Activated T-helper 17 cell treated with anti-CD3 and anti-CD28 coated beads, Interleukin-2, amount 50 U/mL, for 72 hours (primary cell): ENCODE results near the gene ARPC5L. TPM values are rescaled to one million over a fixed set of nuclear protein-coding genes. Genes with fewer than 3 reads are reported as not detected.

Source experiments
- ATAC-seq: fragments of 150-1000 bp; cut with Tn5 transposase; replicated peaks from 2 replicates; pipeline ENCODE4 v1.10.0; 2021; ENCODE audit warnings: mild to moderate bottlenecking, moderate library complexity
- H3K27ac Mint-ChIP-seq: one replicate; pipeline ENCODE4 v1.8.0; 2022; ENCODE audit warnings: mixed read lengths
- H3K27me3 Mint-ChIP-seq: one replicate; pipeline ENCODE4 v1.8.0; 2022; ENCODE audit warnings: mixed read lengths
- H3K36me3 Mint-ChIP-seq: one replicate; pipeline ENCODE4 v1.8.0; 2022; ENCODE audit warnings: low read depth, mild to moderate bottlenecking, mixed read lengths
- H3K4me1 Mint-ChIP-seq: one replicate; pipeline ENCODE4 v1.8.0; 2022; ENCODE audit warnings: mixed read lengths
- H3K4me3 Mint-ChIP-seq: one replicate; pipeline ENCODE4 v1.8.0; 2022; ENCODE audit warnings: mild to moderate bottlenecking, mixed read lengths
- H3K9me3 Mint-ChIP-seq: one replicate; pipeline ENCODE4 v1.8.0; 2022; ENCODE audit warnings: mixed read lengths
- total RNA-seq, 2 donors: library from RNA; stranded (reverse); gene quantifications; one replicate each; pipeline ENCODE4 v1.2.3, GENCODE V29; 2022

Gene ARPC5L
- total RNA-seq, 2 donors from 2014 or later: 59.7 to 89.7 TPM

DNA sequence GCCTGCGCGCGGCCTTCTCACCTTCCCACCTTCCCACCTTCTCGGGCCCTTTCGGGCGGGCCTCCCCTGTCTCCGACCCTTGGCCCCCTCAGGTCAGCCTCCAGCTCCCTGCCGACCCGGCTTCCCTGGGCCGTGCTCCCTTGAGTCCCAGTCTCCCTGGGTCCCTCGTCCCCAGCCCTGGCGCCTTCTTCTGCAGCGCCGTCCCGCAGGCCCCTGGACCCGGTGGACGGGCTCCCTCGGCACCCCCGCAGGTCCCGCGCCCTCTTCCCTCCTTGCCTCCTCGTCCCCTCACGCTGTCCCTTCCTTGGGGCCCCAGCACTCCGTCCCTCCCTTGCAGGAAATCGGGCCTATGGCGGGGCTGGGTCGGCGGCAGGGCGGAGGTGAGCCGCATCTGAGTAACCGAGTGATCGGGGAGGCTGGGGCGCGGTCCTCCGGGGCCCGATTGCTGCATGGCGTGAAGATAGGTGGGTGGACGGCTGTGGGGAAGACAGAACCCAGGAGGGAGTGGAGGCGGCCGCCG is 7.6 kb downstream of the ARPC5L start:
- peak; percentile 10 for ATAC-seq
- peak overlapping the region; percentile 96 for H3K27ac Mint-ChIP-seq
- no peaks in the 10 kb centered on the region for H3K27me3 Mint-ChIP-seq
- H3K4me1 Mint-ChIP-seq: peaks cover 27% of the 10 kb centered on the region
- peak overlapping the region; percentile 90 for H3K4me3 Mint-ChIP-seq
- H3K9me3 Mint-ChIP-seq: no peaks in the 10 kb centered on the region
- H3K36me3 Mint-ChIP-seq: peaks cover 64% of the 10 kb centered on the region

DNA sequence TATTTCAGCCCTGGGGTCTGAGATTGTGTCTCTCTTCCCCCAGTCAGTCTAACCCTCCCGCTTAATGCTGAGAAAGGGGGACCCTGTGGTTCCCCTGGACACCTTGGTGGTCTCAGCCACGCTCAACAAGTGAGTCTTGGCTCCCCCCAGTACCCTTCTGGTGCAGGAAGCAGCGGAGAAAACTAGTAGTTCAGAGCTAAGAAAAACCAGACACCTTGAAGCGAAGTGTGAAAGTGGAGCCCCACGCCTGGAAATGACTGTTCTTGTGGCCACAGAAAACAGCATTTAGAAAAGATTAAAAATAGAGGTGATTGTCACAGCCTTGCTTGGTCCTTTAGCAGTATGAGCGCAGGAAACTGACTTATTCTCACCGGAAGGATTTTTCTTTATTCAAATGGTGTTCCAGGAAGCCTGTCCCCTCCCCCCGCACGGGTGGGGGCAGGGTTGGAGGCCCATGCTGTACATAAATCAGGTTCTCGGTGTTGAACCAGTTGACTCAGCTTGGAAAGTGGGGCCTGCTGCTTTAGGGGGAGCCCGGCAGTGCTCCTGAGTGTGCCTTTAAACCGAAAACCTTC is 8.1 kb downstream of the ARPC5L start:
- Mint-ChIP-seq H3K4me1 (peaks cover 27% of the 10 kb centered on the region), H3K36me3 (peaks cover 69% of the 10 kb centered on the region)

DNA sequence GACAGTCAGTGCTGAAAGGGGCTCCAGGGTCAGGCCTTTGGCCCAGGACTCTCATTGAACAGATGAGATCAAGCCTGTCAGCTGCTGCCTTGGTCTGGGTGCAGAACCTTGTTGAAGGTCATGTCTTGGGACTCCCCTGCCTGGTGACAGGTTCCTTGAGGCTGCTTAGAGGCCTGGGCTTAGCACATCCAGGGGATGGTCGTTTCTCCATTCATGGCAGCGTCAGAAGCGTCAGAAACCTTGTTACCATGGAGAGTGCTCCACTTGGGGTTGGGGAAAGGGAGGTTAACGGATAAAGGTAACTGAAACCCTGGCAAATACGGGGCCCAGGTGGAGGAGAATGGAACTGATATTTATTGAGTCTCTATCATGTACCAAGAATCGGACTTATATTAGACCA is 8.8 kb downstream of the ARPC5L start:
- peaks cover 76% of the 10 kb centered on the region for H3K36me3 Mint-ChIP-seq
- no peaks in the 10 kb centered on the region for H3K27me3 Mint-ChIP-seq
- peak overlapping the region; percentile 96 for H3K27ac Mint-ChIP-seq
- no peaks in the 10 kb centered on the region for H3K9me3 Mint-ChIP-seq
- ATAC-seq: peak; percentile 17
- peaks cover 27% of the 10 kb centered on the region for H3K4me1 Mint-ChIP-seq
- H3K4me3 Mint-ChIP-seq: peak overlapping the region; percentile 90

More for the DNA sequence above, 8.1 kb downstream of the ARPC5L start:
- no peaks in the 10 kb centered on the region for H3K9me3 Mint-ChIP-seq
- H3K4me3 Mint-ChIP-seq: peak overlapping the region; percentile 90
- H3K27ac Mint-ChIP-seq: peak overlapping the region; percentile 96
- no peaks in the 10 kb centered on the region for H3K27me3 Mint-ChIP-seq
- peak; percentile 77 for ATAC-seq

DNA sequence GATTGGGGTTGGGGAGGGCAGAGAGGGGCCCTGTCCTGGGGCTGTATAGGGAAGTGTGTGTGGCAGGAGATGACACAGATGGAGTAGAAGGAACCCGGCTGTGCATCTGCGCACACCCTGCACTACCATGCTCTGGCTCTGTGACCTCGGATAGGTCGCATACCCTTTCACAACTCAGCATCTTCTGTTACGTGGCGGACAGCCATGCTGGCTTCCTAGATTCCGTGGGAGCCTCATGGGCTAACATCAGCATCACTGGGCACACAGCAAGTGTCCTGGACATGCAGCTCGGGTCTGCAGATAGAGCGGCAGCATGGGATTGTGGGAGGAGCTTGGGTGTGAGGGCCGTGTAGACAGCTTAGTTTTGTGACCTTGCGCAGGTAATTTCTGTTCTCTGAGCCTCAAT is 9.2 kb downstream of the ARPC5L start:
- Mint-ChIP-seq H3K27ac (peak overlapping the region; percentile 96), H3K4me3 (peak overlapping the region; percentile 90), H3K36me3 (peaks cover 80% of the 10 kb centered on the region), H3K4me1 (peaks cover 27% of the 10 kb centered on the region), H3K27me3 (no peaks in the 10 kb centered on the region), H3K9me3 (no peaks in the 10 kb centered on the region)
- no peak for ATAC-seq

DNA sequence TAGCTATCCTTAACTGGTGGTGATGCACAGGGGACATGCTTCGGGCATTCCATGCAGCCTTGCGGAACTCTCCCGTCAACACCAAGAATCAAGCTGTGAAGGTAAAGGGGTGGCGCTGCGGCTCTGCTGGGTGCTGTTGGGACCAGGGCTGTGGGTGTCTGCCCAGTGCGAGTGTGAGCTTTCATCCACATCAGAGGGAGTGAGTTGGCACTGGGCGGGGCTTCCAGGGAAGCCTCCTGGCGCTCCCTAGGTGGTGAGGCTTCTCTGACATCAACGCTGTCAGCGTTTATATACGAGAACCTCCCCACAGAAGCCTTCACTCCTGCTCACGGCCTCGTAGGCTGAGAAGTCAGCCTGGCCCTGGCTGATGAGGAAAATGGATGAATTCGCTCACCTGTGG is 11.7 kb downstream of the ARPC5L start:
- no peak for ATAC-seq
- Mint-ChIP-seq H3K36me3 (peaks cover 92% of the 10 kb centered on the region), H3K9me3 (no peaks in the 10 kb centered on the region), H3K4me1 (peaks cover 28% of the 10 kb centered on the region), H3K4me3 (peak overlapping the region; percentile 90), H3K27me3 (no peaks in the 10 kb centered on the region), H3K27ac (peak overlapping the region; percentile 96)

DNA sequence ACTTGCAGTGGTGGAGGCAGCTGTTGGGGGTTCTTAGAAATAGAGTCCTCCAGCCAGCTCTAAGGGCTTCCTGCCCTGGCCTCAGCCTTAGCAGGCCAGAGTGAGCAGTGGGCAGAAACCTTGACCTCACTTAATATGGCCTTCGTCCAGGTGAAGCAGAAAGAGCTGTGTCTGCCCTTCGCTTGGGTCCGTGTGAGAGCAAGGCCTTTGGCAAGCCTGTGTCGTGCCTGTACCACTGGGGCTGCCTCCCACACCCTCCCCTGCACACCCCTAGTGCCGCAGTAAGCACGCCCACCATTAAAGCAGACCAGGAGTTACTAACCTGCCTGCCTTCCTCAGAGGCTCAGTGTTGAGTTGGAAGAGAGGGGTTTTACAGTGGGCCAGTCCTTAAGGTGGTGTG is 13.6 kb downstream of the ARPC5L start:
- Mint-ChIP-seq H3K27me3 (no peaks in the 10 kb centered on the region), H3K4me3 (no peak overlapping the region), H3K27ac (peak overlapping the region; percentile 15), H3K36me3 (peaks cover 96% of the 10 kb centered on the region), H3K9me3 (no peaks in the 10 kb centered on the region), H3K4me1 (peaks cover 24% of the 10 kb centered on the region)
- no peak for ATAC-seq

DNA sequence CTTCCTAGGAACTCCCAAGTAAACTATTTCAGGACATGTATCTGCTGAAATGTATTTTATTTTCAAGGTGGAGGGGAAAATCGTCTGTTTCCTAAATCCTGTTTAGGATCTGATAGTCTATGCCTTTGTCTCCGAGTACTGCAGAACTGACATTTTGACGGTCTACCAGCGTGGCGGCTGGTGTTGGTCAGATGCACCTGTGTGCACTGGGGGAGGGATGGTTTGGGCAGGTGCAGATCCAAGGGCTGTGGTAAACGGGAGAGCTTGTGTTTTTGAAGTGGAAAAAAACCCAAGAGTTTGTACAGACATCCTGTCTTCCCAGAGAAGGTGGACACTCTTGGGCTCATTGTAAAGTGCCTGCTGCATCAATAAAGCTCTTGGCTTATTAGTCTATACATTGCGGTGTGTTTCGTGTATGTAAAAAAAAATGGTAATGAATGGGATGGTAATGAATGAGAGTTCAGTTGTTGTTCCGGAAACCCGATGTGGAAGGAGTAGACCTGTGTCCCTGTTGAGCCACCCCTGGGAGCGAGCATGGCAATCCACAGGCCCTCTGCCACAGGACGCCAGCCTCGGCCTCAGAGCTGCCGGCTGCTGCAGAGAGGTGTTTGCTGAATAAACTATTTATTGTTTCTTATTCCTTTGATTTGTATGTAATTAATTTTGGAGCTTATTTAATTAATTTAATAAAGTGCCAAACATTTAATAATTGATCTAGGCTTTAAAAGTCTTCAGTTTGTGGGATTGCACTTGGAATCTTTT is 15.3 kb downstream of the ARPC5L start:
- H3K36me3 Mint-ChIP-seq: peaks cover 89% of the 10 kb centered on the region
- no peak overlapping the region for H3K4me3 Mint-ChIP-seq
- H3K4me1 Mint-ChIP-seq: peaks cover 12% of the 10 kb centered on the region
- H3K27ac Mint-ChIP-seq: peak overlapping the region; percentile 31
- no peak for ATAC-seq
- no peaks in the 10 kb centered on the region for H3K9me3 Mint-ChIP-seq
- no peaks in the 10 kb centered on the region for H3K27me3 Mint-ChIP-seq

DNA sequence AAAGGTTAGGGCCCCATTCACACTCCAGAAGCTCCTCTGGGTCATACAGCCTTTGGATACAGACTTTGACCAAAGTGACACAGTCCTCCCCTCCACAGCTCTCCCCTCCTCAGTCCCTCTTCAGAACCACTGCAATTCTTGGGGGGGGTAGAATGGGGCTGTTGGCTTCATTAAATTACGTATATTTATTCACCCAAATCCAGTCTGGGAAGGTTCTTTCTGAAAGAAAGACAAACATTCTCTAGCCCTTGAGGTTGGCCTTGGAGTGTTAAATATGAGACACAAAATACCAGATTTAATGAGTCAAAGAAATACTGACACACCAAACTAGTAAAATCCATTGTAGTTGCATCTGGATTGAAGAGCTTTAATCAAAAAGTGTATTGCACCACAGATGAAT is 16.1 kb downstream of the ARPC5L start:
- peak overlapping the region; percentile 25 for H3K27ac Mint-ChIP-seq
- ATAC-seq: no peak
- H3K4me3 Mint-ChIP-seq: no peak overlapping the region
- H3K9me3 Mint-ChIP-seq: no peaks in the 10 kb centered on the region
- no peaks in the 10 kb centered on the region for H3K27me3 Mint-ChIP-seq
- peaks cover 84% of the 10 kb centered on the region for H3K36me3 Mint-ChIP-seq
- peaks cover 9% of the 10 kb centered on the region for H3K4me1 Mint-ChIP-seq

DNA sequence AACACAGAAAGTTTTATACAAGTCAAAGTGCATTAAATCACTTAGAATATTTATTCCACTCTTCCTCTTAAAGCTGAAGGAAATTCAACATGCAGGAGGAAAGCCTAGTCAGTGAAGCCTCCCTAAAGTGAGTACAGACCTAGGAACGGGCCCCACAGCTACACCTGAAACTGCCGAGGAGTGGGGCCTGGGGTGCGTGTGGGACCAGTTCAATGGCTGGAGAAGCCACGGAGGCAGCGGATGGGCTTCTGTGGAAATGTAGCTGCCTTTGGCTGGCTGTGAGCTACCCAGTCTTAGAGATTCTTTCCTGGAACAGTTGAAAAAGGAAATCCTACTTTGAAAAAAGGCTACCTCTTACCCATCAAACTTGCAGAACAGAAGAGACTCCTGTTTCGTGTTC is 16.6 kb downstream of the ARPC5L start:
- H3K36me3 Mint-ChIP-seq: peaks cover 84% of the 10 kb centered on the region
- no peak for ATAC-seq
- no peaks in the 10 kb centered on the region for H3K27me3 Mint-ChIP-seq
- H3K4me1 Mint-ChIP-seq: peaks cover 5% of the 10 kb centered on the region
- no peaks in the 10 kb centered on the region for H3K9me3 Mint-ChIP-seq
- H3K4me3 Mint-ChIP-seq: no peak overlapping the region
- H3K27ac Mint-ChIP-seq: peak overlapping the region; percentile 25

DNA sequence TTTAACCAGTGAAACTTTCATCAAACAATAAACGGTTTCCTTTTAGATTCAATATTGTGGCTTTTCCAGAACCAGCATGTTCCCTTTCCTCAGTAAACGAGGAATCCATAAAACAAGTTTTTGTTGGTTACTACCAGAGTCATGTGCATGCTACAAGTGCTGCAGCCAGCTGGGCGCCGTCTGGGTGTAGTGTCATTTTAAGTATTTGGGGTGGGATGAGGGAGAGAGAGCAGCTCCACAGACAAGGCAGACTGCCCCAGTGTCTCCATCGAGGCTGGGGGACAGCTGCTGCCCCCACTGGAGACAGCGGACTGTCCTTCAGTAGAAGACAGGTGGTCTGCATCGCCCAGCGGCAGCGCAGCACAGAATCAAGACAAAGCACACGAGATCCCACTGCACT is 17.3 kb downstream of the ARPC5L start:
- H3K4me3 Mint-ChIP-seq: no peak overlapping the region
- no peak overlapping the region for H3K27ac Mint-ChIP-seq
- peaks cover 5% of the 10 kb centered on the region for H3K4me1 Mint-ChIP-seq
- no peaks in the 10 kb centered on the region for H3K9me3 Mint-ChIP-seq
- no peaks in the 10 kb centered on the region for H3K27me3 Mint-ChIP-seq
- peaks cover 84% of the 10 kb centered on the region for H3K36me3 Mint-ChIP-seq
- ATAC-seq: no peak

DNA sequence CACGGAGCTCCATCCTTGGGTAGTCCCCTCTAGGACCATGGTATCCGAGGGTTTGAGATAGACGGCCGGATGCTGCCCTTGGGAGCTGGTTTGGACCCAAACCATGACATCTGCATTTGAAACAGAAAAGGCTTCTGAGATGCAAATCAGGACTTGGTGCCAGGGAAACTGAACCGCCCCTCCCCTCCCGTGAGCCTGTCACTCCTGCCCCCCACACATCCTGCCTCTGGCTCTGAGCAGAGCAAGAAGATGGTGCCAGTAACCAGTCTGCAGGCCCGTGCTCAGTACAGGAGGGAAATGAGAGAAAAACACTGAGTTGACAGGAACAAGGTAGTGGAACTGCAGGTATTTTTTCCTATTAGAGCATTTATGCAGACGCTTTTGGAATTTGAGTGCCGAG is 18.6 kb downstream of the ARPC5L start:
- Mint-ChIP-seq H3K27ac (no peak overlapping the region), H3K36me3 (peaks cover 84% of the 10 kb centered on the region), H3K4me3 (no peak overlapping the region), H3K9me3 (no peaks in the 10 kb centered on the region), H3K27me3 (no peaks in the 10 kb centered on the region), H3K4me1 (peaks cover 5% of the 10 kb centered on the region)
- no peak for ATAC-seq

DNA sequence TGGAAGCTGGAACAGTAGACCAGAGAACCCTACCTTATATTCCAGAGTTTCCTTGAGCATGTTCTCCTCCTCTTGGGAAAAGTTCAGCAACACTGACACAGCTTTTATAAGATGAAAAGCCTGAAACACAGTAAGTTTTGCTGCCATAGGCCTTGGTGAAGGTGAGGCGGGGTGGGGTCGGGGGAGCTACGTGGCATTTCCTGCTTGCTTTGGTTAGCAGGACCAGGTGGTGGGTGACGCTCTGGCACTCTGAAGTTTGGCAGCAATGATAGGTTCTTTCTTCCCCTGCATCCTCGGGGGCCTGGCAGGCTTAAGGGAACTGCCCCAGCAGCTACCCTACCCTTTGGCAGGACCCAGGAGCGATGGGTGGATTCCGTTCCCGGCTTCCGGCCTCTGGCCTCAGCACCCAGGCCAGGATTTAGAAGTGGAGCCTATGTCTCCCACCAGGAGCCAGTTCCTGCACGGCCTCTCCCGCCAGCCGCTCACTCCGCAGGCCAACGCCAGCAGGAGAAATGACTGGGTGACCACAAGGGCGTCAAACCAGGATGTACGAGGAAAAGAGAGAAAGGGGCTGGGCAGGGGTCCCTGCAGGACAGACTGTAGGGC is 19.3 kb downstream of the ARPC5L start:
- H3K4me1 Mint-ChIP-seq: peaks cover 5% of the 10 kb centered on the region
- H3K4me3 Mint-ChIP-seq: no peak overlapping the region
- no peak overlapping the region for H3K27ac Mint-ChIP-seq
- no peaks in the 10 kb centered on the region for H3K27me3 Mint-ChIP-seq
- H3K9me3 Mint-ChIP-seq: no peaks in the 10 kb centered on the region
- ATAC-seq: no peak
- peaks cover 84% of the 10 kb centered on the region for H3K36me3 Mint-ChIP-seq

DNA sequence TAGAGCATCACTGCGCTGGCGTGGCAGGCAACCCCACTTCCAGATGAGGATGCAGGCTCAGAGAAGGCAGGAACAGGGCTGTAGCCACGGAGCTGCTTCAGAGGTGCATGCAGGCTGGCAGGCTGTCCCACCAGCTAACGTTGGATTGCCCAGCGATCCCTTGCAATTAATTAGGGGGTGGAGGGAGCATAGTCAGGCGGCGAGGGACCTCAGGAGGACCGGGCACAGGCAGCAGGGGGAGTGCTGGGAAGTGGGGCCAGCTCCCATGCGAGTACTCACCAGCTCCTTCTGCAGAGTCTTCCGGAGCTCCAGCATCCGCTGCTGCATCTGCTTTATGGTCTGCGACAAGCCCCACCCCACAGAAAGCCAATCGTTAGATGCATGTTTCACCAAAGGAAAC is 20.3 kb downstream of the ARPC5L start:
- Mint-ChIP-seq H3K9me3 (no peaks in the 10 kb centered on the region), H3K4me1 (peaks cover under 1% of the 10 kb centered on the region), H3K36me3 (peaks cover 84% of the 10 kb centered on the region), H3K27ac (no peak overlapping the region), H3K4me3 (no peak overlapping the region), H3K27me3 (no peaks in the 10 kb centered on the region)
- ATAC-seq: no peak

DNA sequence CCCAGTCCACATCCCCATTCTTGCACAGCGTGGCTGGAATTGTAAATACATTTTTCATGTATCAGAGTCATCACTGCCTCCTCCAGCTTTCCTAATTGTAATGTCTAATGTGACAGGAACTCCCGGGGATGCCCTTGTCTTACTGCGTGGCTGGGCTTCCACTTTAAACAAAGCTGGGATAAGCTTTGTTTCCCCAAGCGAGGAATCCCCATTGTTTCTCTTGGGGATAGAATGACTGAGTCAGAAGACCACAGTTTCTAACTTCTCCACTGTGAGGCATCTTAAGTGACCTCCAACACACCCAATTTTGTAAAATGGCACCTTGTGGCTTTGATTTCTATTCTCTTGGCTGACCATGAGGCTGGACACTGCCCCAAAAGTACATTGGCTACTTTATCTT is 22.4 kb downstream of the ARPC5L start:
- H3K4me1 Mint-ChIP-seq: no peaks in the 10 kb centered on the region
- H3K27me3 Mint-ChIP-seq: no peaks in the 10 kb centered on the region
- H3K9me3 Mint-ChIP-seq: no peaks in the 10 kb centered on the region
- H3K36me3 Mint-ChIP-seq: peaks cover 80% of the 10 kb centered on the region
- no peak overlapping the region for H3K27ac Mint-ChIP-seq
- ATAC-seq: no peak
- H3K4me3 Mint-ChIP-seq: no peak overlapping the region

DNA sequence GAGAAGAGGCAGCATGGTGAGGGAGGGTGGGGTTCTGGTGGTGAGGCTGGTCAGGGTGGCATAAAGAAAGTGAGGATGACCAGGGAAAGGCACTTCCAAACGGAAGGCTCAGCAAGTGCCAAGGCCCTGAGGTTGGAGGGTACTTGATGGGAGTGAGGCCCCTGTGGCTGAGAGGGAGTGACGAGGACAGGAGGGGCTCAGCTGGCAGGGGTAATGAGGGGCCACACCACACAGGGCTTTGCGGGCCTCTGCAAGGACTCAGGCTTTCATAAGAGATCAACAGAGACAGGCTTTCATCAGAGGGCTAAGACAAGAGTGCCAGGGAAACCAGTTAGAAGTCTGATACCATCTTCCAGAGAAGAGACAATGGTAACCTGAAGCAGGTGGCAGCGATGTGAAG is 23.6 kb downstream of the ARPC5L start:
- no peak overlapping the region for H3K27ac Mint-ChIP-seq

More for the DNA sequence above, 23.6 kb downstream of the ARPC5L start:
- H3K9me3 Mint-ChIP-seq: no peaks in the 10 kb centered on the region
- ATAC-seq: no peak
- H3K4me1 Mint-ChIP-seq: no peaks in the 10 kb centered on the region
- no peaks in the 10 kb centered on the region for H3K27me3 Mint-ChIP-seq
- peaks cover 85% of the 10 kb centered on the region for H3K36me3 Mint-ChIP-seq
- H3K4me3 Mint-ChIP-seq: no peak overlapping the region
